HG02840 (cell line): Measurements from ENCODE around the gene CLSTN1.
"Not testable (repeated sequence)": the region's sequence is repeated elsewhere in the genome, so short reads cannot be mapped to it uniquely, and the experiment has no call there.

Experiments used
- ATAC-seq: cut with Tn5 transposase; IDR thresholded peaks from one replicate; pipeline ENCODE4 v1.9.1; 2021; ENCODE audit warnings: mild to moderate bottlenecking, moderate library complexity, moderate number of reproducible peaks; ENCODE audit not compliant: unreplicated experiment, low FRiP score

Gene CLSTN1

DNA sequence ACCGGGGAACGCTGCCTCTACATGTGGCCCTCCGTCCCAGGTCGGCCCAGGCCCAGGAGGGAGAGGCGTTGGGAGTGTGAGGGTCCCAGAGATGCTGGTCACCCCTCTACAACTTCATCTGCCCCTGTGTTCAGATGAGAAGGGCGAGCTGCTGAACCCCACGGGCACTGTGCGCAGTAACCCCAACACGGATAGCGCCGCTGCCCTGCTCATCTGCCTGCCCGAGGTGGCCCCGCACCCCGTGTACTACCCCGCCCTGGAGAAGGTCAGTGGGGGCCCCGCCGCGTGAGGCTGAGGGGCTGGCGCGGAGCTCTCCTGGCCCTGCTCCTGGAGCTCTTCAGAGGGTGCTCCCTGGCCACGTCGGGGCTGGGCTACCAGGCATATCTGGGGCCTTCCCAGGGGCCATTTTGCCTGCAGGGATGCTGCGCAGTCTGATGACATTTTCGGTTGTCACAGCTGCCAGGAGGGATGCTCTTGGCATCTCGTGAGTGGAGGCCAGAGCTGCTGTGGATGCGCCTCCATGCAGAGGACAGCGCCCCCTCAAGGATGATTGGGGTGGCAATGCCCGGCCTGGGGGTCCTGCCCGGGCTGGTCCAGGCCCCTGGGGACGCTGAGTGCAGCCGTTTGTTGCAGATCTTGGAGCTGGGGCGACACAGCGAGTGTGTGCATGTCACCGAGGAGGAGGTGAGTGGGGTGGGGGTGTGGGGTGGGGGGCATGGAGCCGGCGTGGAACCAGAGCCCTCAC is 103.6 kb downstream of the CLSTN1 start:
- no peak for ATAC-seq

DNA sequence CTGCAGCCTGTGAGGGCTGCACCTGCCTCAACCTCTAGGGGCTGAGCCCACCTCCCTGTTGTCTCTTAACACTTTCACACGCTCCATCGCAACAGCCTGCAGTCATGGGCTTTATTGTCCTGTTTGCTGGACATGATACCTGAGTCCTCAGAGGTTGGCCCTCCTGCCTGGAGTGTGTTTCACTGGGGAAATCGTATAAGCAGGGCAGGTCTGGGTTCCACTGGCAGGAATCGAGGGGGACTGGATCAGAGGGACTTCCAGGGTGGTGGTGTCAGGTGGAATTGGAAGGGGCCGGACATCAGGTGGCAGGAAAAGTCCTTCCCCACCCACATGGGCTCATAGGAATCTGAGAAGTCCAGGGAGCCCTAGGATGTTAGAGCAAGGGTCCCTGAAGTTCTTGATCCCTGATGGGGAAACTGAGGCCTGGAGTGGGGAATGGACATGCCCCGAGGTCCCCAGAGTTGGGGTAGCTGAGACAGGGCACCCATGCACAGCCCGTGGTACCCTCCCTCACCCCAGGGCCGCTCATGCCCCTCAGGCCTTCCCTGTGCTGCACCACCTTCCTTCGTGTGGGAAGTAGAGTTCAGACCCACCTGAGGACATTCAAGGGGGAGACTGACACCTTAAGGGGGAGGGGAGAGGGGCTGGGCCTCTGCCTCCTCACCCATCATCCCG is 105.6 kb downstream of the CLSTN1 start:
- no peak for ATAC-seq

DNA sequence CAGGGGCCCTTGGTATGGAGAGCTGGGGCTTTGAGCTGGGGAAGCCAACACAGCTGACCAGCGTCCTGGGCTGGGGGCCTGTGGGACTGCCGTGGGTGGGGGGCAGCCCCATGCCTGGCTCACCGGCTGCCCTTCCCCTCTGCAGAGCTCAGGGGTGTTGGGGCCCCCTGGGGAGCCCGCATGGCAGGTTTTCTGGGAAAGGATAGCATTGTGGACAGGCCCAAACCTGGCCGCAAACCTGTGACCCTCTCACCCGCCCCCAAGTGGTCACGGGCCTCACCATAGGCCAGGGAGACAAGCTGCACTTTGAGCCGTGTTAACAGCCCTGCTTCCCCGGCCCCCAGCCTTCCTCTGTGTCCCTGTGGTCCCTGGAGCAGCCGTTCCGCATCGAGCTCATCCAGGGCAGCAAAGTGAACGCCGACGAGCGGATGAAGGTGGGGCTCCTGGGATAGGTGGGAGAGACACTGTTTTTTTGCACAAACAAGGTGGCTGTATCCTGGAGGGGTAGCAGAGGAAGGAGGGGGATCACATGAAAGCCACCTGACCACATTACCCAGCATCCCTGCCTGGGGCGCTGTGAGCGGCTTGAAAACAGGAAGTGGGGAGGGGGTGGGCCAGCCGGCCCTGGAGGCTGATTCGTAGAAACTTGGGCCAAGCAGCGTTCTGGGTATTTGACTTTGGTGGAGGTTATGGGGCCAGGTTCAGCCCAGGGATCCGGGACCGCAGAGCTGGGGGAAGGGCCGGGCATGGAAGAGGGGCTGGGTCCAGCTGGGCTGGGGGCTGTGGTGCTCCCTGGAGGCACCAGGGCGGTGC is 106.4 kb downstream of the CLSTN1 start:
- ATAC-seq, result peak; percentile 58

- ATAC-seq, result no peak
Measured at GRCh38 chr1:9716404-9717192, 107.2 kb downstream of the CLSTN1 start.

GRCh38 chr1:9715536-9716226 is 108.1 kb downstream of the CLSTN1 start:
- ATAC-seq, result no peak

GRCh38 chr1:9714257-9714718 is 109.5 kb downstream of the CLSTN1 start:
- no peak for ATAC-seq

- not testable (repeated sequence) for ATAC-seq
Measured at GRCh38 chr1:9712767-9713166, 111.0 kb downstream of the CLSTN1 start.

DNA sequence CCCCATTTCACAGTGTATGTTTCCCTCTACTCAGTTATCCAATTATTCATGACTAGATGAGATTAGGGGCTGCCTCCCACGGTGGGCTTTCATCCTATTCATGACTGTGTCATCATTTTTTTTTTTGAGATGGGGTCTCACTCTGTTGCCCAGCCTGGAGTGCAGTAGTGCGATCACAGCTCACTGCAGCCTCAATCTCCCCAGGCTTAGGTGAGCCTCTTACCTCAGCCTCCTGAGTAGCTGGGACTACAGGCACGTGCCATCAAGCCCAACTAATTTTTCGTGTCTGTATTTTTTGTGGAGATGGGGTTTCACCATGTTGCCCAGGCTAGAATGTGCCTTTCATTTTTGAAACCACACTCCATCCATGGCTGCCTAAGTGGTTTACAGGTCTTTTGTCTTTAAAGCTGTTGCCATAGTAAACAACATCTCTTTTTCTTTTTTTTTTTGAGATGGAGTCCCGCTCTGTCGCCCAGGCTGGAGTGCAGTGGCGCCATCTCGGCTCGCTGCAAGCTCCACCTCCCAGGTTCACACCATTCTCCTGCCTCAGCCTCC is 112.2 kb downstream of the CLSTN1 start:
- no peak for ATAC-seq

DNA sequence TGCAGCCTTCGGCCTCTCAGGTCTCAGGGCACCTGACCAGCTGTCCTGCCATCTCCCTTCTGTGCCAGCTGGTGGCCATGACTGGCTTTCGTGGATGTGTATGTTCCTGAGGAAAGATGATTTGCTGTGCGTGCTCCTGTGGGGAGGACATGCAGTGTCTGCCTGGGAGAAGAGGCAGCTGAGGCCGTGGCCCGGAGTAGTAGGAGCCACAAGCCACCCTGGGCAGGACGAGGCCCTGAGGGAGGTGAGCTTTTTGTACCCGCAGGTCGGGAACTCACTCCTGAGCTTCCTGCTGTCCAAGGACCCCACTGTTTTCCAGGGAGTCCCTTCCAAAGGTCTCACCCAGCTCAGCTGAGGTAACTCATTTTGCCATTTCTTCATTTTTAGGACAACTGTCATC is 113.7 kb downstream of the CLSTN1 start:
- ATAC-seq, result no peak

DNA sequence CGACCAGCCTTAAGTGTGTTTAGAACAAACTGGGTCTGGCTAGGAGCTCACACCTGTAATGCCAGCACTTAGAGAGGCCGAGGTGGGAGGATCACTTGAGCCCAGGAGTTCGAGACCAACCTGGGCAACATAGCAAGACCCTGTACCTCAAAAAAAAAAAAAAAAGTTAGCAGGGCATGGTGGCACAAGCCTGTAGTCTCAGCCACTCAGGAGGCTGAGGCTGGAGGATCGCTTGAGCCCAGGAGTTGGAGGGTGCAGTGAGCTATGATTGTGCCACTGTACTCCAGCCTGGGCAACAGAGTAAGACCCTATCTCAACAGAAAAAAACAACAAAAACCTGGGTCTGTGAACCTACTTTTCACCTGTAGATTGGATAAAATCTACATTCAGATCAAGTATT is 117.6 kb downstream of the CLSTN1 start:
- no peak for ATAC-seq

- ATAC-seq, result no peak
Measured at GRCh38 chr1:9705337-9706093, 118.2 kb downstream of the CLSTN1 start.

DNA sequence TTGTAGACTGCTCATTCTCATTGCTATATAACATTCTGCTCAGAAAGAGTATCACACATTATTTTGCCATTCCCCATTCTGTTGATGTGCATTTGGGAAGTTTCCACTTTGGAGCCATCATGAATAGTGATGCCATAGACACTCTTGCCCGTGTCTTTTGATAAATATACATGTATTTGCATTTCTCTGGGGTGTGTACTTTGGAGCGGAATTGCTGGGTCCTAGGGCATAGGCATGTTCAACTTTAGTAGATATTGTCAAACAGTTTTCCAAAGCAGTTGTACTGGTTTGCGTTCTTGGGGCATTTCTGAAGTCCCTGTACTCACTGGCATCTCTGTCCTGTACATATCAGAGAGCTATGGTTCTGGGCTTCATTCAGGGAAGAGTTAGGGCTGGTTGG is 120.1 kb downstream of the CLSTN1 start:
- no peak for ATAC-seq

DNA sequence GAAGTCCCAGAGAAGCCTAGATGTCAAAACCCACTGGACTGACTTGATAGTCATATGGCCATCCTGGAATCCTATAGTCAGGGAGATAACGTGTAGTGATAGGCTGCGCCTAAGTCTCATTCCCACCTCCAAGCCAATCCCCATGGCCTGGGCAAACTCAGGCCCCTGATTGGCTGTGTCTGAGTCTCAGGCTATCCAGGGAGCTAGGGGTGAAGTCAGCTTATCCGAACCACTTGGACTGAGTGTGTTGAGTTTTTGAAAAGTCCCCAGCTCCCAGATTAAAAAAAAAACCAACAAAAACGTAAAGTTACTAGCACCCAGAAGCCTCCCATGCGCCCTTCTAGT is 120.6 kb downstream of the CLSTN1 start:
- no peak for ATAC-seq

- ATAC-seq, result no peak
Measured at GRCh38 chr1:9701665-9702064, 122.1 kb downstream of the CLSTN1 start.

DNA sequence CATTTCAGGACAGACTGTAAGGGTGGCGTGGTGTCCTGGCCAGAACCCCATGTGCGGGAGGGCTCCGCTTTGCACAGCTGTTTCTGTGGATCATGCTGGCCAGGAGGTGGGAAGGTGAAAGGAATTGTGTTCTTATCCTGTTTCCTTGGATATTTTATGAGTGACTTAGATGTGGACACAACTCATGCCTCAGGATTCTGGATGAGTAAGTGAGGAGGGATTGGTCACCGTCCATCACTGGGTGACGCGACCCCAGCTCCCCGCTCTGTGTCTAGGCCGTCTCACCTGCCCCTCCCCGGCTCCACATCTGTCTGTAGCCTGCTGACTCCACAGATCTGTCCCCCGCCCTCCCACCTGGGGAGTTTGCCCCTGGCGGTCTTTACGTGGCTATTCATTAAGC is 123.4 kb downstream of the CLSTN1 start:
- no peak for ATAC-seq

GRCh38 chr1:9699361-9699760 is 124.4 kb downstream of the CLSTN1 start:
- ATAC-seq, result no peak

GRCh38 chr1:9696793-9697192 is 127.0 kb downstream of the CLSTN1 start:
- no peak for ATAC-seq

- no peak for ATAC-seq
Measured at GRCh38 chr1:9691691-9692090, 132.1 kb downstream of the CLSTN1 start.

- no peak for ATAC-seq
Measured at GRCh38 chr1:9691108-9691445, 132.7 kb downstream of the CLSTN1 start.
